ENCODE data around the gene GGTA1. TPM values are rescaled to one million over a fixed set of nuclear protein-coding genes. Genes with fewer than 3 reads are reported as not detected.

The GGTA1 gene
- total and polyA plus RNA-seq, 2 donors from 2014 or later = 6.8 to 11.0 TPM

DNA sequence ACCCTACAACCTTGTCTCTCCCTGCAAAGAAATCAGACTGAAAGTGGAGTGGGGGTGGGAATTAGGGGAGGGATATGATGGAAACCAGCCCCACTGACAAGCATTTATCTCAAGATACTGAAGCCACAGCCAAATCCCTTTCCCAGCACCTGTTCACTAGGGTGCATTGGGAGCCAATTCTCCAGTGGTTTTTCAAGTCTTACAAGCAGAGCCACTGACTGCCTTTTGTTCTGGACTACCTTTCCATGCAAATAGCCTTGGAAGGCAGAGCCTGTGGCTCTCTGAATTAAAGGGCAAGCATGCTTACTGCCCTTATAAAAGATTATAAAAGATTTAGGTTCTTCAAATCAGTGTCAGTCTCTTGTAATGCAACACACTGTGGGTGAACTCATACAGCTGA is 8.8 kb upstream of the GGTA1 start:
- H3K27ac ChIP-seq (ENCODE audit: low read depth in 2 of 2, low read length in 2 of 2) = no peak overlapping the region

DNA sequence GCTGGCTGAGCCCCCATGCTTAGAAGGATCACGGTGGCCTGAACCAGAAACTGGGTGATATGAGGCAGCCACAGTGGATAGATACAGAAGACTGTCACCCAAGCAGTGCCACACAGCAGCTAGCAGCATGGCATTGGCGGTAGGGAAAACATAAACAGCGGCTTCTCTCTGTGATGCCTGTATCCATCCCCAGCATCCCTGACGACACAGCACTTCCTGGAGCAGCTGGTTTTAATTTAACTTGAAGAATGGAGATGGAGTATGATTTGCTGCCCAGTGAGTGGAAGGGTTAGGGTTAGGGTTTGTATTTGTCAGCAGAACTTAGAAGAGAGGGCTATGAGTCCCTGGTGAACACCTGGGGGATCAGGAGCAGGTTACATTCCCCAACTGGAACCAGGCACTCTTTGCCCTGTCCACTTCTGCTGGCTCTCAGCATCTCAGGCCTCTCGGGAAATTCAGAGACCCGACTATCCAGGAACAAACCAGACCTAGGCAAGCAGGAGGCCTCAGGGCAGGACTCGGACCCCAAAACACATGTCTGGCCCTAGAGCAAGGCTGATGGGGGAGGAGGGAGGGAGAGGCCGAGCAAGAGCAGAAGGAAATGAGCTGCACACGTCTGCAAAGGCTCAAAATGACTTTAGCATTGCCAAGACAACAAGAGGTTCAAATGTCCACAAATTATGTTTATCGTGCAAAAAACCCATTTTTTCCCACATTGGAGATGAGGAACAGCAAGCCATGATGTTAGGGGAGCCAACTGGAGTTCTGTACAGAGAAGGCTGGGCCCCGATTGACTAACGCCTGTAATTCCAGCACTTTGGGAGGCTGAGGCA is 6.5 kb upstream of the GGTA1 start:
- no peak for FAIRE-seq
- H3K4me3 ChIP-seq (ENCODE audit: low read length in 3 of 3) = no peak overlapping the region
- peaks cover 0 to 5% (median 4%) of the 10 kb centered on the region in 3 donors for H3K4me1 ChIP-seq (ENCODE audit: control insufficient read depth in 2 of 3, insufficient read depth in 2 of 3, low read depth in 1 of 3, low read length in 3 of 3)
- H3K27ac ChIP-seq (ENCODE audit: low read depth in 2 of 2, low read length in 2 of 2) = no peak overlapping the region
- peak in 2 of 5 donors; percentile 25 to 75 for DNase-seq
- no peaks in the 10 kb centered on the region for H3K36me3 ChIP-seq (ENCODE audit: control insufficient read depth in 2 of 3, insufficient read depth in 3 of 3, low read length in 3 of 3)
- H3K9me3 ChIP-seq (ENCODE audit: control insufficient read depth in 2 of 3, insufficient read depth in 1 of 3, low read length in 3 of 3) = no peaks in the 10 kb centered on the region
- H3K27me3 ChIP-seq (ENCODE audit: control insufficient read depth, insufficient read depth, low read length) = no peaks in the 10 kb centered on the region
- intact Hi-C loops (cut with DNase I) = no loop called here
- TF ChIP-seq, protein P1, sequence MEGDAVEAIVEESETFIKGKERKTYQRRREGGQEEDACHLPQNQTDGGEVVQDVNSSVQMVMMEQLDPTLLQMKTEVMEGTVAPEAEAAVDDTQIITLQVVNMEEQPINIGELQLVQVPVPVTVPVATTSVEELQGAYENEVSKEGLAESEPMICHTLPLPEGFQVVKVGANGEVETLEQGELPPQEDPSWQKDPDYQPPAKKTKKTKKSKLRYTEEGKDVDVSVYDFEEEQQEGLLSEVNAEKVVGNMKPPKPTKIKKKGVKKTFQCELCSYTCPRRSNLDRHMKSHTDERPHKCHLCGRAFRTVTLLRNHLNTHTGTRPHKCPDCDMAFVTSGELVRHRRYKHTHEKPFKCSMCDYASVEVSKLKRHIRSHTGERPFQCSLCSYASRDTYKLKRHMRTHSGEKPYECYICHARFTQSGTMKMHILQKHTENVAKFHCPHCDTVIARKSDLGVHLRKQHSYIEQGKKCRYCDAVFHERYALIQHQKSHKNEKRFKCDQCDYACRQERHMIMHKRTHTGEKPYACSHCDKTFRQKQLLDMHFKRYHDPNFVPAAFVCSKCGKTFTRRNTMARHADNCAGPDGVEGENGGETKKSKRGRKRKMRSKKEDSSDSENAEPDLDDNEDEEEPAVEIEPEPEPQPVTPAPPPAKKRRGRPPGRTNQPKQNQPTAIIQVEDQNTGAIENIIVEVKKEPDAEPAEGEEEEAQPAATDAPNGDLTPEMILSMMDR (IDR thresholded peaks at IDR 0.05; ENCODE audit: borderline replicate concordance, extremely low read depth, insufficient read depth) = no peak
- H3K9ac ChIP-seq (ENCODE audit: low read length in 3 of 3) = no peak overlapping the region

More for the DNA sequence above, 8.8 kb upstream of the GGTA1 start:
- Histone ChIP-seq H3K4me1 (ENCODE audit: control insufficient read depth in 2 of 3, insufficient read depth in 2 of 3, low read depth in 1 of 3, low read length in 3 of 3) (peaks cover 0 to 6% (median 4%) of the 10 kb centered on the region in 3 donors), H3K9ac (ENCODE audit: low read length in 3 of 3) (no peak overlapping the region), H3K36me3 (ENCODE audit: control insufficient read depth in 2 of 3, insufficient read depth in 3 of 3, low read length in 3 of 3) (no peaks in the 10 kb centered on the region), H3K9me3 (ENCODE audit: control insufficient read depth in 2 of 3, insufficient read depth in 1 of 3, low read length in 3 of 3) (no peaks in the 10 kb centered on the region), H3K4me3 (ENCODE audit: low read length in 3 of 3) (no peak overlapping the region), H3K27me3 (ENCODE audit: control insufficient read depth, insufficient read depth, low read length) (no peaks in the 10 kb centered on the region)
- FAIRE-seq = no peak
- peak in 1 of 5 donors; percentile 29 for DNase-seq
- intact Hi-C loops (cut with DNase I) = no loop called here
- TF ChIP-seq, protein P1 (IDR thresholded peaks at IDR 0.05; ENCODE audit: borderline replicate concordance, extremely low read depth, insufficient read depth) = no peak

DNA sequence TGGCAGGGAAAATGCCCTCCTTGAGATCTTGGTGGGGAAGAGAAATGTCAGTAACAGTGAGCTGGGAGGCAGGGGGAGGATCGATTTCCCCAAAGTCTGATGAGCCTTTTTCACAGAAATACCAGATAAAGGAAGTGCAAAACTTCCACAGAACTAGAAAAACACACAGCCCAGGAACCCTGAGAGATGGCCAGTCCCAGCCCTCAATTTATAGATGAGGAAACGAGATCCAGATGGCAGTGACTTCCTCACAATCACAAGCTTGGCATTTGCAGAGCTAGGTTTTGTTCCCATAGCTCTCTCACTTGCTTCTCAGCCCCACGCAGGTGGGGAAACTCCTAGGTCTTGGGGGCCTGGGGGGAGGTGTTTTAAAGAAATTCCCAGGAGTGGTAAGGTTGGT is 3.8 kb upstream of the GGTA1 start:
- TF ChIP-seq, protein P1 (IDR thresholded peaks at IDR 0.05; ENCODE audit: borderline replicate concordance, extremely low read depth, insufficient read depth) = no peak
- H3K9ac ChIP-seq (ENCODE audit: low read length in 3 of 3) = no peak overlapping the region
- DNase-seq (no peak), FAIRE-seq (no peak)
- H3K4me3 ChIP-seq (ENCODE audit: low read length in 3 of 3) = no peak overlapping the region
- peaks cover 0 to 13% (median 5%) of the 10 kb centered on the region in 3 donors for H3K4me1 ChIP-seq (ENCODE audit: control insufficient read depth in 2 of 3, insufficient read depth in 2 of 3, low read depth in 1 of 3, low read length in 3 of 3)
- intact Hi-C loops (cut with DNase I) = no loop called here
- no peaks in the 10 kb centered on the region for H3K27me3 ChIP-seq (ENCODE audit: control insufficient read depth, insufficient read depth, low read length)
- no peaks in the 10 kb centered on the region for H3K36me3 ChIP-seq (ENCODE audit: control insufficient read depth in 2 of 3, insufficient read depth in 3 of 3, low read length in 3 of 3)
- H3K27ac ChIP-seq (ENCODE audit: low read depth in 2 of 2, low read length in 2 of 2) = no peak overlapping the region
- H3K9me3 ChIP-seq (ENCODE audit: control insufficient read depth in 2 of 3, insufficient read depth in 1 of 3, low read length in 3 of 3) = no peaks in the 10 kb centered on the region

Data from kidney (tissue), 14 donors.